Sigmoid colon (tissue), 7 donors: ENCODE results near the gene SLC7A5. TPM values are rescaled to one million over a fixed set of nuclear protein-coding genes. Genes with fewer than 3 reads are reported as not detected.

Experiments used
- DNase-seq: peaks from one replicate; pipeline ENCODE4 v3.0.0-alpha.2; 2019
- H3K27ac ChIP-seq, 4 donors: fragments of 200-600 bp; sonication (generic); one replicate each; pipeline ENCODE4 v1.5.1; 2016 to 2019; ENCODE audit warnings: mild to moderate bottlenecking in 1 of 4
- H3K27me3 ChIP-seq, 3 donors: fragments of 200-600 bp; sonication (generic); one replicate each; pipeline ENCODE4 v1.5.1; 2019; ENCODE audit warnings: mild to moderate bottlenecking in 1 of 3
- H3K36me3 ChIP-seq, 4 donors: fragments of 200-600 bp; sonication (generic); one replicate each; pipeline ENCODE4 v1.5.1; 2016 to 2019
- H3K4me1 ChIP-seq, 4 donors: fragments of 200-600 bp; sonication (generic); one replicate each; pipeline ENCODE4 v1.5.1; 2017 to 2019
- H3K4me3 ChIP-seq, 4 donors: fragments of 200-600 bp; sonication (generic); one replicate each; pipeline ENCODE4 v1.5.1; 2017 to 2019; ENCODE audit warnings: mild to moderate bottlenecking in 2 of 4, moderate library complexity in 1 of 4
- H3K9me3 ChIP-seq, 4 donors: fragments of 200-600 bp in 3 of 4; sonication (generic) in 3 of 4; one replicate each; pipeline versions ENCODE4 v1.5.1 to v1.6.1; 2013 to 2019
- CTCF ChIP-seq, 4 experiments: fragments of 450-650 bp in 3 of 4; fragments of 200-600 bp in 1 of 4; IDR thresholded peaks; one replicate each; pipeline ENCODE4 v1.5.1; 2016 to 2019; ENCODE audit warnings: antibody characterized with exemption in 4 of 4, mild to moderate bottlenecking in 3 of 4, moderate library complexity in 2 of 4
- EP300 ChIP-seq, 4 donors: sonication (generic); formaldehyde crosslinking; IDR thresholded peaks; one replicate each; pipeline ENCODE4 v1.6.1; 2017; ENCODE audit warnings: antibody characterized with exemption in 4 of 4
- POLR2A ChIP-seq, 2 donors: fragments of 450-650 bp; IDR thresholded peaks; one replicate each; pipeline ENCODE4 v1.6.1; 2016; ENCODE audit warnings: antibody characterized with exemption in 2 of 2, mild to moderate bottlenecking in 2 of 2, moderate library complexity in 2 of 2
- POLR2AphosphoS5 ChIP-seq, 4 donors: sonication (generic); formaldehyde crosslinking; IDR thresholded peaks; one replicate each; pipeline ENCODE4 v1.6.1; 2017; ENCODE audit warnings: antibody characterized with exemption in 4 of 4
- WGBS, 2 donors: extraction: QIAGEN DNeasy Blood & Tissue Kit; methylation state at CpG; one replicate each; pipeline ENCODE4 v1.1.7; 2013; 5-methylcytosine and 5-hydroxymethylcytosine counted together
- intact Hi-C: fragments of 100-400 bp; cut with DNase I; formaldehyde crosslinking; loops from one replicate; pipeline ENCODE4 v1.15.1; 2023
- polyA plus RNA-seq, 3 donors: library from polyadenylated mRNA; stranded (reverse); fragments of 200-250 nt; gene quantifications; one replicate each; pipeline ENCODE4 v1.2.3, GENCODE V29; 2013
- total RNA-seq, 4 donors: library from RNA; depleted of rRNA; stranded (reverse); fragments of >200 nt; gene quantifications; one replicate each; pipeline ENCODE4 v1.1.0, GENCODE V29; 2016
- donor health status: healthy with polysubstance abuse.
- donor health status: Bipolar disorder and iron deficiency.
- donor health status: healthy.

Gene SLC7A5
- total and polyA plus RNA-seq, 7 donors, result 0.60 to 44.5 (median 3.1) TPM

GRCh38 chr16:87850009-87851006 lies 19.0 kb downstream of the SLC7A5 start:
- TF ChIP-seq CTCF (IDR thresholded peaks at IDR 0.05), result peak; percentile 94 to 99 (median 96)
- TF ChIP-seq EP300 (IDR thresholded peaks at IDR 0.05), result no peak
- WGBS, 2 donors, result 39 to 55% methylated on average over 25 of the region's 25 CpGs
- no peaks in the 10 kb centered on the region for H3K27me3 ChIP-seq
- no peak for DNase-seq
- intact Hi-C loops, result loop anchor here (1.0 to 10.0 kb wide), 4 partner anchors 21 to 924 kb away; partner anchors contain the start of gene FBXO31
- no peaks in the 10 kb centered on the region for H3K9me3 ChIP-seq
- H3K4me3 ChIP-seq, result no peak overlapping the region
- peaks cover 0 to 17% (median 2%) of the 10 kb centered on the region in 4 donors for H3K36me3 ChIP-seq
- H3K27ac ChIP-seq, result peak overlapping the region in 1 of 4 donors; percentile 39
- peaks cover 0 to 72% (median 56%) of the 10 kb centered on the region in 4 donors for H3K4me1 ChIP-seq

GRCh38 chr16:87849419-87850008 lies 19.8 kb downstream of the SLC7A5 start:
- TF ChIP-seq EP300 (IDR thresholded peaks at IDR 0.05), result no peak
- no peak for TF ChIP-seq POLR2A (IDR thresholded peaks at IDR 0.05)
- no peak for TF ChIP-seq CTCF (IDR thresholded peaks at IDR 0.05)
- no peak for TF ChIP-seq POLR2AphosphoS5 (IDR thresholded peaks at IDR 0.05)
- DNase-seq, result no peak
- H3K9me3 ChIP-seq, result no peaks in the 10 kb centered on the region
- peaks cover 0 to 17% (median 2%) of the 10 kb centered on the region in 4 donors for H3K36me3 ChIP-seq
- no peak overlapping the region for H3K4me3 ChIP-seq
- WGBS, 2 donors, result 50 to 79% methylated on average over 16 of the region's 16 CpGs
- peaks cover 0 to 64% (median 48%) of the 10 kb centered on the region in 4 donors for H3K4me1 ChIP-seq
- H3K27me3 ChIP-seq, result no peaks in the 10 kb centered on the region
- no peak overlapping the region for H3K27ac ChIP-seq
- intact Hi-C loops, result loop anchor here (1.0 to 10.0 kb wide), 4 partner anchors 22 to 925 kb away; partner anchors contain the start of gene FBXO31

- Histone ChIP-seq H3K36me3 (peaks cover 0 to 17% (median 2%) of the 10 kb centered on the region in 4 donors), H3K4me1 (peaks cover 0 to 57% (median 42%) of the 10 kb centered on the region in 4 donors), H3K27me3 (no peaks in the 10 kb centered on the region), H3K4me3 (no peak overlapping the region), H3K9me3 (no peaks in the 10 kb centered on the region), H3K27ac (no peak overlapping the region)
- intact Hi-C loops, result no loop called here
- no peak for TF ChIP-seq EP300 (IDR thresholded peaks at IDR 0.05)
- TF ChIP-seq POLR2A (IDR thresholded peaks at IDR 0.05), result no peak
- no peak for TF ChIP-seq CTCF (IDR thresholded peaks at IDR 0.05)
- no peak for TF ChIP-seq POLR2AphosphoS5 (IDR thresholded peaks at IDR 0.05)
- DNase-seq, result no peak
- WGBS, 2 donors, result 63 to 82% methylated on average over 18 of the region's 18 CpGs
These were observed 20.5 kb downstream of the SLC7A5 start for GRCh38 chr16:87848676-87849345.

- H3K36me3 ChIP-seq, result peaks cover 0 to 17% (median 2%) of the 10 kb centered on the region in 4 donors
- TF ChIP-seq POLR2A (IDR thresholded peaks at IDR 0.05), result no peak
- TF ChIP-seq EP300 (IDR thresholded peaks at IDR 0.05), result no peak
- TF ChIP-seq CTCF (IDR thresholded peaks at IDR 0.05), result no peak
- H3K27ac ChIP-seq, result no peak overlapping the region
- no peak overlapping the region for H3K4me3 ChIP-seq
- no peak for DNase-seq
- H3K9me3 ChIP-seq, result no peaks in the 10 kb centered on the region
- WGBS, 2 donors, result 34 to 75% methylated on average over 28 of the region's 28 CpGs
- intact Hi-C loops, result no loop called here
- peaks cover 0 to 49% (median 34%) of the 10 kb centered on the region in 4 donors for H3K4me1 ChIP-seq
- no peaks in the 10 kb centered on the region for H3K27me3 ChIP-seq
These were observed 21.3 kb downstream of the SLC7A5 start for GRCh38 chr16:87847785-87848675.
